ENCODE measurements around the gene LRRC32. TPM values are rescaled to one million over a fixed set of nuclear protein-coding genes. Genes with fewer than 3 reads are reported as not detected.

The LRRC32 gene
- total RNA-seq, 2 experiments from 2014 or later: 11.2 to 12.3 TPM

DNA sequence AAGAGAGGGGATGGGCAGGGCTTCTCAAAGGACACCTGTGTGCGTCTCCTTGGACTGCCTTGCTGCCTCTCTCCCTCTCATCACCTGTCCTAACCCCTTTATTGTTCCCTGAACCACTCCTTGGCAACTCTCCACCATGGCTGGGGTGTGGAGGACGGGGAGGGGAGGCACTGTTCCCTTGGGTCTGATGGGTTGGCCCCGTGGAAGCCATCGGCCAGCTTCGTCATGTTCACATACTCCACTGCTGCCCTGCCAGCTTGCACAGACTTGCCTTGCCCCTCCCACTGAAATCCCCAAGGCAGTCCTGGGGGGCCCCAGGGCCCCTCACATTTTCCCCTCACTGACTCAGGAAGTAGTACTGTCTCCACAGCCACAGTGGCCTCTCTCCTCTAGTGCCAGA lies 36.1 kb upstream of the LRRC32 start:
- intact Hi-C loops (cut with micrococcal nuclease): no loop called here
- H3K27ac Mint-ChIP-seq: no peak overlapping the region
- peaks cover 8% of the 10 kb centered on the region for H3K27me3 Mint-ChIP-seq
- DNase-seq: no peak
- POLR2A ChIA-PET: no interaction called here
- peaks cover 6% of the 10 kb centered on the region for H3K9me3 Mint-ChIP-seq
- H3K4me3 Mint-ChIP-seq: no peak overlapping the region
- no peaks in the 10 kb centered on the region for H3K4me1 Mint-ChIP-seq (ENCODE audit: low read depth)
- H3K36me3 Mint-ChIP-seq: no peaks in the 10 kb centered on the region
- CTCF ChIA-PET: interaction anchor here (1.4 kb wide), 1 partner anchor 15 kb away, joined by 5 read pairs; no protein-coding TSS in a partner anchor

DNA sequence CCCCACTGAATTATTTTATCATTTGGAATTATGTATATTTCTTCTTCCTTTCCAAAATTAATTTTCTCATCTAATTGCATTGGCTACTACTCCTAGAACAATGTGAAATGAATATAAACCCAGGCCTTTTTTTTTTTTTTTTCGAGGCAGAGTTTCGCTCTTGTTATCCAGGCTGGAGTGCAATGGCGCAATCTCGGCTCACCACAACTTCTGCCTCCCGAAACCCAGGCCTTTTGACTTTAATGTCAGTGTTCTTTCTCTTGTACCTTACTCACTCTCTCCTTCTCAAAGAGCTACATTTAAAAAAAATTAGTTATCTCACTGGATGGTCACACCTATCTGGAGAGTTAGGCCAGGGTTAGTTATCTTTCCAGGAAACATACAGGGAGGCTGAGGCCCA lies 35.3 kb upstream of the LRRC32 start:
- intact Hi-C loops (cut with micrococcal nuclease): no loop called here

DNA sequence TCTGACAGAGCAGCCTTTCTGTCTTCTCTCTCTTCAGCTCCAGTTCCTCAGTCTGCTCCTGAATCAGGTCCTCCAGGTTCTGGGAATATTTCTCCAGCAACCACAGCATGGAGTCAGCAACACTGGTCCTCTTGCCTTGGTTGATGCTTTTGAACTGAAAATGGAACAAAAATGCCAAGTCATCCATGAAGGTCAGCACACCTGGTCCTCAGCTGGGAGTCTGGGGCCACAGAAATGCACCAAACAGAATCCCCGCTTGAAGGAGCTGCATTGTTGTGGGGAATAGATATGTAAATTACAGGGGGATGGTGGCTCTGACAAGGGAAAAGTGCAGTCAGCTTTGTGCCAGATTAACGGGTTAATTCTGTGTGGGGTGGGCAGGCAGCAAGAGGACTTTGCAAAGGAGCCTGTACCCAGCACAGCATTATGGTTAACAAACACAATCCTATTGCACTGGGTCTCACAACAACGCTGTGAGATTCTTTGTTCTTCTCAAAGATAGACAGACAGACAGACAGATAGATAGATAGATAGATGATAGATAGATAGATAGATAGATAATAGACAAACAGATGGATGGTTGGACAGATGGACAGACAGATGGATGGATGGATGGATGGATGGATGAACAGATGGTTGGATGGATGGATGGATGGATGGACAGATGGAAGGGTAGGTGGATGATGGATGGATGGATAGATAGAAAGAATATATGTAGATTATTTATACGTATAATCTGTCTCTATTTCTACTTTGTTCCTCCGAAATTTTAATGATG lies 33.8 kb upstream of the LRRC32 start:
- no peak for DNase-seq
- Mint-ChIP-seq H3K9me3 (peaks cover 6% of the 10 kb centered on the region), H3K4me3 (no peak overlapping the region), H3K27me3 (peaks cover 8% of the 10 kb centered on the region), H3K27ac (no peak overlapping the region), H3K36me3 (no peaks in the 10 kb centered on the region), H3K4me1 (ENCODE audit: low read depth) (peaks cover 1% of the 10 kb centered on the region)
- ChIA-PET CTCF (interaction anchor here (1.2 kb wide), 1 partner anchor 18 kb away, joined by 4 read pairs; no protein-coding TSS in a partner anchor), POLR2A (no interaction called here)
- intact Hi-C loops (cut with micrococcal nuclease): no loop called here

More for the DNA sequence above, 35.3 kb upstream of the LRRC32 start:
- CTCF ChIA-PET: interaction anchor here (1.4 kb wide), 1 partner anchor 16 kb away, joined by 5 read pairs; no protein-coding TSS in a partner anchor
- Mint-ChIP-seq H3K36me3 (no peaks in the 10 kb centered on the region), H3K27ac (no peak overlapping the region), H3K4me1 (ENCODE audit: low read depth) (no peaks in the 10 kb centered on the region), H3K9me3 (peaks cover 6% of the 10 kb centered on the region), H3K4me3 (no peak overlapping the region), H3K27me3 (peaks cover 8% of the 10 kb centered on the region)
- POLR2A ChIA-PET: no interaction called here
- no peak for DNase-seq

DNA sequence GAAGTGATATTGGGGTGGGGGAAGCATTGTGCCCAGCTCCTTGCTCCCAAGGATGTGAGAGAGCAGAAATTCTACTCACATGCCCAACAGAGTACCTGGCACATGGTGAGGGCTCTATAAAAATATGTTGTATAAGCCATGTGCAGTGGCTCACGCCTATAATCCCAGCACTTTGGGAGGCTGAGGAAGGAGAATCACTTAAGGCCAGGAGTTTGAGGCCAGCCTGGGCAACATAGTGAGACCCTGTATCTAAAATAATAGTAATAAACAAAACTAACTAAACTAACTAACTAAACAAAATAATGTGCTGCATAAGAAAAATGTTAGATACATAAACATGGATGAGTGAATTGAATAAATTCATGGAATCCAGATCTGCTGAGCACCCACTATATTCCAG lies 33.2 kb upstream of the LRRC32 start:
- intact Hi-C loops (cut with micrococcal nuclease): no loop called here
- ChIA-PET POLR2A (no interaction called here), CTCF (interaction anchor here (1.2 kb wide), 1 partner anchor 18 kb away, joined by 4 read pairs; no protein-coding TSS in a partner anchor)
- Mint-ChIP-seq H3K9me3 (peaks cover 6% of the 10 kb centered on the region), H3K36me3 (no peaks in the 10 kb centered on the region), H3K27ac (no peak overlapping the region), H3K4me1 (ENCODE audit: low read depth) (peaks cover 1% of the 10 kb centered on the region), H3K4me3 (no peak overlapping the region), H3K27me3 (peaks cover 8% of the 10 kb centered on the region)
- DNase-seq: no peak

DNA sequence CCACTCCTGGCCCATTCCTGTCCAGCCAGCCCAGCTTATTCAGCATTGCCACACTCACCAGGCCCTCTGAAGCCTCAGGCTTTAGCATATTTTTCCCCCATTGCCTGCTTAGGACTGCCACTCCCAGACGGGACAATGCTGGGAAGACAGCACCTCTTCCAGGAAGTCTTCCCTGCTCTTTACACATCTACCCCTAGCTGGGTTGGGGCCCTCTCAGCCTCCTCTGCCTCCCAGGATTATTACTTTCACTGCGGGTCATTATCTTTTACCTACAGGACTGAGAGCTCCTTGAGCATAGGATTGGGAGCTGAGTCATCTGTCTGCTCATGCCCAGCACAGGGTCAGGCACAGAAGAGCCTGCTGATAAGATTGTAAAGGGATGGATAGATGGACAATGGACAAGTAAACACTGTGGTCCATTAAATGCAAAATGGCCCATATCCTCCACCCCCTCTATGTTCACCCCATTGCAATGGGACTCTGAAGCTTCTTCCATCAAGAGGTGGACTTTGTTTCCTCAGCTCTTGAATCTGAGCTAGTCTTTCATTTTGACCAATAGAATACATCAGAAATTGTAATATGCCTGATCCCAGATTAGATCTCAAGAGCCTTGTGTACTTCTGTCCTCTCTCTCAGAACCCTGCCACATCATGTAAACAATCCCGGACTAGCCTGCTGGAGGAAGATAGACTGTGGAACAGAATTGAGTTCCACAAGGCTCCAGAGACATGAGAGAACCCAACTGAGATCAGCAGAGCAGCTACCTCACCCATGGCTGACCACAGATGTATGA lies 32.0 kb upstream of the LRRC32 start:
- DNase-seq: no peak
- H3K4me1 Mint-ChIP-seq (ENCODE audit: low read depth): peaks cover 1% of the 10 kb centered on the region
- H3K4me3 Mint-ChIP-seq: no peak overlapping the region
- peaks cover 3% of the 10 kb centered on the region for H3K27me3 Mint-ChIP-seq
- peaks cover 6% of the 10 kb centered on the region for H3K9me3 Mint-ChIP-seq
- ChIA-PET POLR2A (no interaction called here), CTCF (interaction anchor here (1.6 kb wide), 1 partner anchor 19 kb away, joined by 6 read pairs; no protein-coding TSS in a partner anchor)
- intact Hi-C loops (cut with micrococcal nuclease): no loop called here
- no peaks in the 10 kb centered on the region for H3K36me3 Mint-ChIP-seq
- no peak overlapping the region for H3K27ac Mint-ChIP-seq

DNA sequence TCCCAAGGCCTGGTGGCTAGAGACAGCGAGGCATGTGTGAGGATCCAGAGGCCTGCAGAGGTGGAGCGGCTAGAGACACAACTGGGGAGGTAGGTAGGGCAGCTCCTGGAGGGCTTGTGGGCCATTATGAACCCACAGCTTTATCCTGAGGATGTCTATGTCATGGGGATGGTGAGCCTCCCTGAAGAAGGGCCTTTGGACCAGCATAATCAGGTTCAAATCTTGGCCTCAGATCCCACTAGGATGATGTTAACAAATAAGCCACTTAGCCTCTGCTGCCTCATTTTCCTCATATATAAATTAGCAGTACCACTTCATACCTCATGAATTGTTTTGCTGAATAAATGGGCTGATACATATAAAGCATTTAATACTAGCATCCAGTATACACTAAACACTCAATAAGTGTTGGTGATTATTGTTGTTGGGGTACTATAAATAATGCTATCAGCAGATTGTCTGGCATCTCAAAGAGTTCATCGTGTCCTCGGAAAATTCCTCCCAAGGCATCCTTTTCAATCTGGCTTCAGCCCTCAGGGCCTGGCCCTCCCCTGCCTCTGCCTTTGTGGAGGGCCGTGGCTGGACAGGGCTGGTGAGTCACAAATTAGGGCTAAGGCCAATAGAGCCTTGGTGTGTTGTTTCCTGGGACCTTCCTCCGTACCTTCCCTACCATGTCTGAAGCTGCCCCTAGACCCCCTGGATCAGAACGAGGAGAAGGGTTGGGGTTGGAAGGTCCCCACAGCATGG lies 30.9 kb upstream of the LRRC32 start:
- CTCF ChIA-PET: interaction anchor here (1.2 to 1.6 kb wide), 2 partner anchors 20 to 36 kb away, joined by 3 to 6 read pairs; no protein-coding TSS in a partner anchor
- Mint-ChIP-seq H3K4me3 (no peak overlapping the region), H3K27me3 (peaks cover 3% of the 10 kb centered on the region), H3K9me3 (peaks cover 6% of the 10 kb centered on the region), H3K36me3 (no peaks in the 10 kb centered on the region), H3K27ac (no peak overlapping the region), H3K4me1 (ENCODE audit: low read depth) (peaks cover 1% of the 10 kb centered on the region)
- intact Hi-C loops (cut with micrococcal nuclease): no loop called here
- POLR2A ChIA-PET: no interaction called here
- no peak for DNase-seq

DNA sequence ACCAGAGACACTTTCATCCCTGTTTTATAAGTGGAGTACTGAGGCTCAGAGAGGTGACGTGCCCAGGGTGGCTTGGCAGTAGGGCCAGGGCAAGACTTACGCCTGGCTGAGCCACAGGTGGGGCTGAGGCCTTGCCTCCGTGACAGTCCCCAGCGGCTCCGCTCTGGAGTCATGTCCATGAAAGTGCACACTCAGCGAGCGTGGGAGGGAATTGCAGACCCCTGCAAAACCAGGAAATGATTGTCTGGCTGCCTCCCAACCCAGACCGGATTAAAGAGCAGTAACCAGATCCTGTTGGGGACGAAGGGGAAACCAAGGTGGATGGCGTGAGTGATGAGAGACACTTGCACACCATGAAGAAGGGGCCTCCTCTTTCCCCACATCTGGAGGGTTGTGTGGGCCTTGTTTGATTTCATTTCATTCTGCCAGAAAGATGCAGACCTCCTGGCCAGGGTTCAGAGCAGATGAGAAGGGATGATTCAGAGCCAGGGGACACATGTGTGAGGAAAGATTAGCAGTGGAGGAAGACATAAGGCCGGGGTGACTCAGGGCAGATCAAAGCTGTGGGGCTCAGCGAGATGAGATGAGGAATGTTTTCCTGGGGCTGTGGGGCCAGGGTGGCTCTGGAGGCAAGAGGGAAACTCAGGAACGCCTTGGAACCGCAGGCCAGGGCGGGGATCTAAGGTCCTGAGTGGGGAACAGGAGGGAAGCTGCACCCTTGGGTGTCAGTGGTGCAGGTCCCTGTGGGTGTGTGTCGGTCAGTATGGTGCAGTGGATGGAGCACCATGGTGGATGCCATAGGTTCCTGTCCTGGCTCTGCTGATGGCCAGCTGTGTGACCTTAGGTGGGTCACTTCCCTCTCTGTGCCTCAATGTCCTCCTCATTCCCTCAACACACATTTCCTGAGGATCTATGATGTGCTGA lies 29.9 kb upstream of the LRRC32 start:
- no peak overlapping the region for H3K27ac Mint-ChIP-seq
- intact Hi-C loops (cut with micrococcal nuclease): no loop called here
- peaks cover 2% of the 10 kb centered on the region for H3K9me3 Mint-ChIP-seq
- peaks cover 1% of the 10 kb centered on the region for H3K4me1 Mint-ChIP-seq (ENCODE audit: low read depth)
- no peaks in the 10 kb centered on the region for H3K36me3 Mint-ChIP-seq
- H3K4me3 Mint-ChIP-seq: no peak overlapping the region
- ChIA-PET POLR2A (no interaction called here), CTCF (interaction anchor here (1.2 kb wide), 1 partner anchor 35 kb away, joined by 3 read pairs; no protein-coding TSS in a partner anchor)
- peaks cover 3% of the 10 kb centered on the region for H3K27me3 Mint-ChIP-seq
- DNase-seq: no peak

DNA sequence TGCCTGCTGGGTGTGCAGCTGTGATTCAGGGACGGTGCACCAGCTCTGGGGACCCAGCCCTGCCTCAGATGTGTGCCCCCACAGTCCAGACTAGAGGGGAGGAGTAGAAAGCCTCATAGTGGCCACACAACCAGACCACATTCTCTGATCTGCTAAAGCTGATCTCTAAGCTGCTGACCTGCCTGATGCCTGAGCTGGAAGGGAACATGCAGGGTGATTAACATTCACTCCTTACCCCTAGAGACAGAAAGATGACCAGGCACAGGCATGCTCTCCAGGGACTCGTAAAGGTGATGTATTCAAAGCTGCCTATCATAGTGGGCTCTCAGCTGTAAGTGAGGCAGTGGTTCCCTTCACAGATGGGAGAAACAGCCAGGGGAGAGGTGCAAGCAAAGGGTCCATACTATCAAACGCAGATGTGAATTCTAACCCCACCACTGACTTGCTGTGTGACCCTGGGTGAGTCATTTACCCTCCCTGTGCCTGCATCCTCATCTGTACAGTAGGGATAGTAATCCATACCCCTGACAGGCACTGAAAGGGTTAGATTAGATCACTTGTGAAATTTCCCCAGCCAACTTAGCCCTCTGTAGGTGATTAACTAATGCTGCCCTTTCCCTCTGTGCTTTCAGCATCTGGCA lies 29.0 kb upstream of the LRRC32 start:
- intact Hi-C loops (cut with micrococcal nuclease): no loop called here
- CTCF ChIA-PET: interaction anchor here (1.1 to 1.9 kb wide), 3 partner anchors 8 to 101 kb away, joined by 3 to 7 read pairs (median 4); no protein-coding TSS in a partner anchor
- DNase-seq: no peak
- peaks cover 1% of the 10 kb centered on the region for H3K9me3 Mint-ChIP-seq
- peaks cover 3% of the 10 kb centered on the region for H3K27me3 Mint-ChIP-seq
- POLR2A ChIA-PET: no interaction called here
- H3K27ac Mint-ChIP-seq: no peak overlapping the region
- no peak overlapping the region for H3K4me3 Mint-ChIP-seq
- H3K36me3 Mint-ChIP-seq: no peaks in the 10 kb centered on the region
- peaks cover 1% of the 10 kb centered on the region for H3K4me1 Mint-ChIP-seq (ENCODE audit: low read depth)

DNA sequence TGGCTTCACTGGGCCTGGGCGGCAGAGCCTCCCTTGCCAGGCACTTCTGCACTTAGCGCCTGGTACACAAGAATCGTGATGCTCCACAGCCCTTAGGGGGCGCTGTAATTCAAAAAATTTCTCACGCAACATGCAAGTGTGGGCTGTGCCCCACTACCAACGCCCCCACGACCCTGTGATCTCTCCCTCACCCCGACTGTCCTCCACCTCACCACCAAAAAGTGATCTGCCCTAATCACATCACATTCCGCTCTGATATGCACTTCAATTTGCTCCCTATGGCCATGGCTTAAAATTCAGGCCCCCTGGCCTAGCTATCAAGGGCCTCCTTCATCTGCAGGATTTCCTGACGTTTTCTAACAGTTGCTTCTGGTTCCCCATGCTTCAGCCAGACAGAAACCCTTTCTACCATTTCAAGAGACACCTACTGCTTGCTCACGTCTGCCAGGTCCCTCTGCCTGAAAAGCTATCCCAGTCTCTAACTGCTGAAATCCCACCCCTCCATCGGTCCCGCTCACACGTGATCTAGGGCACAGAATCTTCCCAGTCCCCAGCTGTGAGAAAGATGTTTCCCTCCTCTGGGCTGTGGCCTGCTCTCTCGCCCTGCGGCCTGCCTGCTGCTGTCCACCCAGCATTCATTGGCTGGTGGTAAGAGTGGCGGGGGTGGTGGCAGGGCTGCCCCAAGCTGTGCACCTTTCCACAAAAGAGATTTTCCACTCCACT lies 27.9 kb upstream of the LRRC32 start:
- Mint-ChIP-seq H3K27ac (no peak overlapping the region), H3K36me3 (no peaks in the 10 kb centered on the region), H3K4me3 (no peak overlapping the region), H3K4me1 (ENCODE audit: low read depth) (peaks cover 1% of the 10 kb centered on the region), H3K9me3 (no peaks in the 10 kb centered on the region), H3K27me3 (peaks cover 3% of the 10 kb centered on the region)
- ChIA-PET CTCF (interaction anchor here (0.9 to 1.9 kb wide), 4 partner anchors 10 to 100 kb away, joined by 3 to 7 read pairs (median 4); no protein-coding TSS in a partner anchor), POLR2A (no interaction called here)
- DNase-seq: no peak
- intact Hi-C loops (cut with micrococcal nuclease): no loop called here

DNA sequence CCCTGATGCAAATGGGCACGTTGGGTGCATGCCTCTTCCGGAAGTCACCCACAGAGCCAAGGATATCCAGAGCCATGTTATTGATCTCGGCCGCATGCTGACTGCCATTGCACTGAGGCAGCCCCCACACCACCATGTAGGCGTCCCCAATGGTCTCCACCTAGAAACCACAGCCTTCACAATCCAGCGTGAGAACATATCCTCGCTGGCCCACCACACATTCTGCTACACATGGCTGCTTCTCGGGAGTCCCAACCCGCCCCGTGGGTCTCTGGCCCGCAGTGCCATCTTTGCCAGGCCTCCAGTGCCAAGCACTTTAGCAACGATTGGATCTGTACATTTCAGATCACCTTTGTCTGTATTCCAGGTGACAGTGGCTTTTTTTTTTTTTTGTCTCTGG lies 26.2 kb upstream of the LRRC32 start:
- intact Hi-C loops (cut with micrococcal nuclease): no loop called here
- H3K36me3 Mint-ChIP-seq: no peaks in the 10 kb centered on the region
- no peak for DNase-seq
- H3K27ac Mint-ChIP-seq: no peak overlapping the region
- no peak overlapping the region for H3K4me3 Mint-ChIP-seq
- H3K9me3 Mint-ChIP-seq: no peaks in the 10 kb centered on the region
- ChIA-PET CTCF (no interaction called here), POLR2A (no interaction called here)
- H3K4me1 Mint-ChIP-seq (ENCODE audit: low read depth): peaks cover 1% of the 10 kb centered on the region
- H3K27me3 Mint-ChIP-seq: no peaks in the 10 kb centered on the region

Measured in activated CD4-positive, alpha-beta memory T cell treated with anti-CD3 and anti-CD28 coated beads for 36 hours (primary cell).